Bronchial epithelial cell (primary cell): Measurements from ENCODE around the gene NRIP2. TPM values are rescaled to one million over a fixed set of nuclear protein-coding genes. Genes with fewer than 3 reads are reported as not detected.

ENCODE experiments used
- DNase-seq: peaks from one replicate; pipeline ENCODE4 v3.0.0-alpha.2; 2010; ENCODE audit warnings: low read depth
- FAIRE-seq: peaks from 2 replicates; lab custom pipeline; 2011; peaks lifted over from hg19 to GRCh38; lab: Jason Lieb, UNC
- H3K27me3 ChIP-seq: 2 replicates; pipeline ENCODE4 v1.5.1; 2011; ENCODE audit warnings: low read length; ENCODE audit not compliant: control insufficient read depth, insufficient read depth
- H3K36me3 ChIP-seq: 2 replicates; pipeline ENCODE4 v1.5.1; 2011; ENCODE audit warnings: low read length; ENCODE audit not compliant: control insufficient read depth, insufficient read depth
- H3K4me3 ChIP-seq: 2 replicates; pipeline ENCODE4 v1.5.1; 2011; ENCODE audit warnings: mild to moderate bottlenecking, low read depth, low read length, control low read depth
- CTCF ChIP-seq: IDR thresholded peaks from 2 replicates; pipeline ENCODE4 v1.5.1; 2011; ENCODE audit warnings: mild to moderate bottlenecking, moderate library complexity, low read length, control low read depth, inconsistent platforms; ENCODE audit not compliant: insufficient read depth, severe bottlenecking
- total RNA-seq: library from RNA; depleted of rRNA; stranded (reverse); fragments of >200 nt; gene quantifications from 2 replicates; pipeline ENCODE4 v1.2.1, GENCODE V29; 2014

Gene NRIP2
- total RNA-seq, 1 donor from 2014 or later = not detected

GRCh38 chr12:2794736-2795289, 40.0 kb downstream of the NRIP2 start, which contains the start of gene FKBP4:
TSS of gene FKBP4 (plus strand) at chr12:2794970. CDS start at chr12:2795140, 170 bp downstream.
- no peak for TF ChIP-seq CTCF
- DNase-seq (peak; percentile 73), FAIRE-seq (no peak)
- Histone ChIP-seq H3K27me3 (no peaks in the 10 kb centered on the region), H3K4me3 (peak within 1 kb of the TSS; percentile 78), H3K36me3 (peaks cover 23% of the 10 kb centered on the region)

GRCh38 chr12:2794191-2794735, 40.6 kb downstream of the NRIP2 start:
- Histone ChIP-seq H3K36me3 (peaks cover 19% of the 10 kb centered on the region), H3K27me3 (no peaks in the 10 kb centered on the region), H3K4me3 (peak overlapping the region; percentile 78)
- no peak for TF ChIP-seq CTCF
- FAIRE-seq = no peak
- DNase-seq = peak; percentile 37

GRCh38 chr12:2793561-2793960, 41.3 kb downstream of the NRIP2 start:
- Histone ChIP-seq H3K4me3 (no peak overlapping the region), H3K27me3 (no peaks in the 10 kb centered on the region), H3K36me3 (peaks cover 13% of the 10 kb centered on the region)
- no peak for TF ChIP-seq CTCF
- FAIRE-seq = no peak
- no peak for DNase-seq

GRCh38 chr12:2792671-2793500, 41.9 kb downstream of the NRIP2 start:
- no peaks in the 10 kb centered on the region for H3K27me3 ChIP-seq
- no peak for TF ChIP-seq CTCF
- no peak for DNase-seq
- H3K4me3 ChIP-seq = no peak overlapping the region
- FAIRE-seq = no peak
- peaks cover 9% of the 10 kb centered on the region for H3K36me3 ChIP-seq

GRCh38 chr12:2791089-2791488, 43.7 kb downstream of the NRIP2 start:
- Histone ChIP-seq H3K36me3 (no peaks in the 10 kb centered on the region), H3K27me3 (no peaks in the 10 kb centered on the region), H3K4me3 (no peak overlapping the region)
- TF ChIP-seq CTCF = no peak
- FAIRE-seq = no peak
- DNase-seq = no peak
